SK-N-SH (cell line): ENCODE results near the gene ARMC7.

Source experiments
- CHD2 ChIP-seq: fragments of 150-350 bp; IDR thresholded peaks from 2 replicates; pipeline ENCODE4 v1.6.1; 2018; ENCODE audit warnings: low read length; ENCODE audit not compliant: partially characterized antibody
- CTCF ChIP-seq: fragments of 200-600 bp; sonication (generic); IDR thresholded peaks from 2 replicates; pipeline ENCODE4 v1.6.1; 2017; ENCODE audit warnings: antibody characterized with exemption, mild to moderate bottlenecking, moderate library complexity
- EP300 ChIP-seq, 2 experiments: IDR thresholded peaks; 2 replicates each; pipeline versions ENCODE4 v1.4.0 to v1.6.1; 2012; ENCODE audit warnings: borderline replicate concordance in 1 of 2, low read depth in 1 of 2, low read length in 1 of 2
- FOXJ3 ChIP-seq: sonication (generic); formaldehyde crosslinking; IDR thresholded peaks from 2 replicates; pipeline ENCODE4 v1.5.1; 2020; ENCODE audit warnings: mild to moderate bottlenecking, missing genetic modification reagents
- IRF3 ChIP-seq: fragments of 150-350 bp; IDR thresholded peaks from 2 replicates; pipeline ENCODE4 v1.6.1; 2016; ENCODE audit warnings: mild to moderate bottlenecking, low read depth, low read length
- JUND ChIP-seq: IDR thresholded peaks from 2 replicates; pipeline ENCODE4 v1.4.0; 2012
- MXI1 ChIP-seq: IDR thresholded peaks from 2 replicates; pipeline ENCODE4 v1.6.1; 2012; ENCODE audit warnings: mild to moderate bottlenecking, low read depth, low read length, improper control_type of control experiment
- NFIC ChIP-seq: IDR thresholded peaks from 2 replicates; pipeline ENCODE4 v1.4.0; 2012; ENCODE audit warnings: borderline replicate concordance
- YY1 ChIP-seq: IDR thresholded peaks from 2 replicates; pipeline ENCODE4 v1.4.0; 2012; ENCODE audit warnings: low read depth, mild to moderate bottlenecking

- TF ChIP-seq EP300 (IDR thresholded peaks at IDR 0.05; ENCODE audit: borderline replicate concordance in 1 of 2, low read depth in 1 of 2, low read length in 1 of 2): no peak
- no peak for TF ChIP-seq CTCF
- no peak for TF ChIP-seq MXI1
- no peak for TF ChIP-seq YY1
- no peak for TF ChIP-seq NFIC
- TF ChIP-seq FOXJ3 (CRISPR knock-in tag): no peak
- TF ChIP-seq JUND: no peak
- TF ChIP-seq CHD2: no peak
- no peak for TF ChIP-seq IRF3
Measured at GRCh38 chr17:75152523-75152921, 42.8 kb downstream of the ARMC7 start.
